Activated naive CD8-positive, alpha-beta T cell treated with anti-CD3 and anti-CD28 coated beads for 36 hours (primary cell): Measurements from ENCODE around the gene LAX1. TPM values are rescaled to one million over a fixed set of nuclear protein-coding genes. Genes with fewer than 3 reads are reported as not detected.
"Not testable (repeated sequence)": the region's sequence is repeated elsewhere in the genome, so short reads cannot be mapped to it uniquely, and the experiment has no call there.

Experiments
- DNase-seq: peaks from one replicate; pipeline ENCODE4 v3.0.0; 2021
- H3K27ac Mint-ChIP-seq: one replicate; pipeline ENCODE4 v1.8.0; 2022; ENCODE audit warnings: mild to moderate bottlenecking, moderate library complexity, mixed read lengths
- H3K27me3 Mint-ChIP-seq: one replicate; pipeline ENCODE4 v1.8.0; 2022; ENCODE audit warnings: mild to moderate bottlenecking, mixed read lengths
- H3K36me3 Mint-ChIP-seq: one replicate; pipeline ENCODE4 v1.8.0; 2021; ENCODE audit warnings: mild to moderate bottlenecking, mixed read lengths
- H3K4me1 Mint-ChIP-seq: one replicate; pipeline ENCODE4 v1.8.0; 2021; ENCODE audit warnings: mixed read lengths
- H3K4me3 Mint-ChIP-seq: one replicate; pipeline ENCODE4 v1.8.0; 2022; ENCODE audit warnings: mild to moderate bottlenecking, moderate library complexity, mixed read lengths
- H3K9me3 Mint-ChIP-seq: one replicate; pipeline ENCODE4 v1.8.0; 2022; ENCODE audit warnings: mixed read lengths
- total RNA-seq, 2 experiments: library from RNA; stranded (reverse); gene quantifications; one replicate each; pipeline ENCODE4 v1.2.3, GENCODE V29; 2021

LAX1 gene
- total RNA-seq, 2 experiments from 2014 or later, result 28.9 to 30.1 TPM

DNA sequence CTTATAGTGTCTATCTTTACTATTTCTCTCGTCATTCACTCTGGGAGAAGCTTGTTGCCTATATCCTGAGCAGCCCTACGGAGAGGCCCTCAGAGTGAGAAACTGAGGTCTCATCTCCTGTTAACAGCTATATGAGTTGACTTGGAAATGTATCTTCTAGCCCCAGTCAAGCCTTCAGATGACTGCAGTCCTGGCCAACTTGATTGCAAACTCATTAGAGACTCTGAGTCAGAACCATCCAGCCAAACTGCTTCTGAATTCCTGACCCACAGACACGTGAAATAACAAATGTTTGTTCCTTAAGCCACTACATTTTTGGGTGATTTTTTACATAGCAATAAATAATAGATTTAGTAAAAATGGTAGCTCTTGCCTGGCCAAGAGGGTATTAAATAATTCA is 26.5 kb downstream of the LAX1 start:
- H3K27me3 Mint-ChIP-seq, result no peaks in the 10 kb centered on the region
- H3K4me1 Mint-ChIP-seq, result peaks cover 7% of the 10 kb centered on the region
- DNase-seq, result no peak
- no peak overlapping the region for H3K4me3 Mint-ChIP-seq
- no peak overlapping the region for H3K27ac Mint-ChIP-seq
- peaks cover 4% of the 10 kb centered on the region for H3K36me3 Mint-ChIP-seq
- no peaks in the 10 kb centered on the region for H3K9me3 Mint-ChIP-seq

DNA sequence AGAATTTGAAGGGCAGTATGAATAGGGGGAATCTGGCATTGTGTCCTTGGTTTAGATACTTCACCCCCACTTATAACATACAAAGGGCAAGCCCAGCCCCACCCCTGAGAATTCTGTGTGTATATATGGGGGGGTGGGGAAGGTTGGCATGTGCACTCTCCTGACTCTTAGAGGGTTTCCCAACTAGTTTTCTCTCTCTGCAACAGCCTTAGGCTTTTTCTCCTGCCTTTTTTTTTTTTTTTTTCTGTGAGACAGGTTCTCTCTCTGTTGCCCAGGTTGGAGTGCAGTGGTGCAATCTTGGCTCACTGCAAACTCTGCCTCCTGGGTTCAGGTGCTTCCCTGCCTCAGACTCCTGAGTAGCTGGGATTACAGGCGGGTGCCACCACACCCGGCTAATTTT is 27.5 kb downstream of the LAX1 start:
- Mint-ChIP-seq H3K4me3 (no peak overlapping the region), H3K36me3 (peaks cover 12% of the 10 kb centered on the region), H3K27ac (no peak overlapping the region), H3K27me3 (no peaks in the 10 kb centered on the region), H3K9me3 (peaks cover 2% of the 10 kb centered on the region), H3K4me1 (peaks cover 15% of the 10 kb centered on the region)
- no peak for DNase-seq

DNA sequence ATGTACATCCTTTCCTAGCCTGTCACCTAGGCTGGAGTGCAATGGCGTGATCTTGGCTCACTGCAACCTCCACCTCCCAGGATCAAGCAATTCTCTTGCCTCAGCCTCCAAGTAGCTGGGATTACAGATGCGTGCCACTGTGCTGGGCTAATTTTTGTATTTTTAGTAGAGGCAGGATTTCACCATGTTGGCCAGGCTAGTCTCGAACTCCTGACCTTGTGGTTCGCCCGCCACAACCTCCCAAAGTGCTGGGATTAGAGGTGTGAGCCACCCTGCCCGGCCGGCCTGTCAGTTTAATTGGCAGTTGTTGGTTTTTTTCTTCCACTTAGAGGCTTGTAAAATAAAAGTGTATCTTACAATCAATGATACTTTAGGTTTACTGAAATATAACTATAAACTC is 28.6 kb downstream of the LAX1 start:
- Mint-ChIP-seq H3K36me3 (peaks cover 22% of the 10 kb centered on the region), H3K4me1 (peaks cover 26% of the 10 kb centered on the region)
- not testable (repeated sequence) for H3K9me3 Mint-ChIP-seq, H3K4me3 Mint-ChIP-seq, H3K27me3 Mint-ChIP-seq, DNase-seq, H3K27ac Mint-ChIP-seq

DNA sequence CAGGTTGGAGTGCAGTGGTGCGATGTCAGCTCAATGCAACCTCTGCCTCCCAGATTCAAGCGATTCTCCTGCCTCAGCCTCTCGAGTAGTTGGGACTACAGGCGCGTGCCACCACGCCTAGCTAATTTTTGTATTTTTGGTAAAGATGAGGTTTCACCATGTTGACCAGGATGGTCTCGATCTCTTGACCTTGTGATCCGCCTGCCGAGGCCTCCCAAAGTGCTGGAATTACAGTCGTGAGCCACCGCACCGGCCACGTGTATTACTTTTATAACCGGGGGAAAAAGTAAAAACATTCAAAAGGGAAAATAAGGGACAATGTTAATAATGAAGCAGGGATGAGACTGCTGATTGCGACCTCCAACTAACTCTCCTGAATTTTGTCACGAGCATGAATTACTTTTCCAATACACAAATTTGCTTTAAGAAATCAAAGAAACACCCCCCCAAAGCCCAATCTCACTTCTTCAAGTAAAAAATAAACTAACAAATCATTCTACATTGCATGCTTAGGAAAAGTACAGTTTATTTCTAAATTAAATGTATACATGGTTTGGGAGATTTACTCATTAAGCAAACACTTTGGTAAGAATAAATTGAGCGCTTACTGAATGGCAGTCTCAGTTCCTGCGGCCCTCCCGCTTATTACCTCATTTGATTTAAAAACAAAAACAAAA is 29.9 kb downstream of the LAX1 start:
- peaks cover 7% of the 10 kb centered on the region for H3K9me3 Mint-ChIP-seq
- H3K4me1 Mint-ChIP-seq, result peaks cover 38% of the 10 kb centered on the region
- peaks cover 36% of the 10 kb centered on the region for H3K36me3 Mint-ChIP-seq
- H3K4me3 Mint-ChIP-seq, result peak overlapping the region; percentile 95
- DNase-seq, result no peak
- no peaks in the 10 kb centered on the region for H3K27me3 Mint-ChIP-seq
- peak overlapping the region; percentile 96 for H3K27ac Mint-ChIP-seq

DNA sequence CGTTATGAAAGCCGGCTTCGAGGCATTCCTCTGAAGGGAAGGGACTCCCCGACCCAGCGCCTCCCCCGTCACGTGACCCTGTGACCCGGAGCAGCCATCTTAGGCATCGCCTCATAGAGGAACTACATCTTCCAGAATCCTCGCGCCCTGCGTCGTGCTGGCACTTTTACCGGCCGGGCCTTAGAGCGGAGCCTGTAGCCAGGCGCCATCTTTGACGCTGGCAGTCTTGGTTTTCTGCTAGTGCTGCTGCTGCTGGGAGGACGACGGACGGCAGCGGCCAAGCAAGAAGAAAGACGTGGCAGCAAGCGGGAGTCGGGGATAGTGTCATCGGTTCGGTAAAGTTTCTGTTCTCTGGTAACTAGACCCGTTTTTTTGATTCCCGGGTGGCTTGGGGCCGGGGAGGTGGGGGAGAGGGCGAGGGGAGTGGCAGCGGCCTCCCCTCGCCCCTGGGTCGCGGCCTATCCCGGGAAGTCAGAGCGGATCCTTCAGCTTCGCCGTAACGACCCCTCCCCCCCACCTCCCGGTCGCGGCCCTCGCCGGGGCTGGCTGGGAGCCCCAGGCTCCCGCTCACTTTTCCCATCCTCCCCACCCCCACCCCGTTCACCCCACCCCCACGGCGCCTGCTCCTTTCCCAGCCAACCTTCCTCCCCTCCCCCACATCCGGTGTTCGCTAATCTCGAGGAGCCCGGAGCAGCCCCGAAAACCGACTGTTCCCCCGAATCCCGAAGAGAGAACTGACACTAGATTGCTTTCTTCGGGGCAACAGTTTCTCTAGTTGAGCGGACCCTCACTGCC is 30.7 kb downstream of the LAX1 start, which contains the start of the genes ZBED6 and ZC3H11A:
Gene ZBED6, plus strand, starts transcription at position 183 of the 795 bp plus-strand sequence. CDS start 1,900 bp downstream, outside the sequence.
Gene ZC3H11A, plus strand, starts transcription at position 183 of the 795 bp plus-strand sequence. CDS start 21,448 bp downstream, outside the sequence.
- peaks cover 7% of the 10 kb centered on the region for H3K9me3 Mint-ChIP-seq
- peaks cover 39% of the 10 kb centered on the region for H3K36me3 Mint-ChIP-seq
- peak within 1 kb of the TSS; percentile 96 for H3K27ac Mint-ChIP-seq

DNA sequence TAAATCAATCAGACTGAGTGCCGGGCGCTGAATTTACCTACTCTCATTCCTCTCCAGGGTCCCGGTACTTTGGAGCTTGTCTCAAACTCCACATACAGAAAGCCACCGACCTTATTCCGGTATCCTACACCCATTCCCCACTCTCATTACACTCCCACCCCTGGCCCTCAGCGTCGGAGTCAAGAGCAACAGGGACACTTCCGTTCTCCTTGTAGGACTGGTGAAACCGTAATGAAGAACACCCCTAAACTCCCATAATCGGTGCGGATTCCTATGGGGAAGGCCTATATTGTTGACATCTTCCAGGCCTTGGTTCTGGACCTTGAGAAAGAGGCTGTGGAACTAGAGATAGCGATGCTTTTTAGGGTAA is 31.2 kb downstream of the LAX1 start:
- Mint-ChIP-seq H3K9me3 (peaks cover 7% of the 10 kb centered on the region), H3K27me3 (no peaks in the 10 kb centered on the region), H3K4me1 (peaks cover 46% of the 10 kb centered on the region), H3K27ac (peak overlapping the region; percentile 96), H3K36me3 (peaks cover 40% of the 10 kb centered on the region), H3K4me3 (peak overlapping the region; percentile 95)
- DNase-seq, result peak; percentile 28

More for the DNA sequence above, 30.7 kb downstream of the LAX1 start, which contains the start of the genes ZBED6 and ZC3H11A:
- Mint-ChIP-seq H3K4me3 (peak within 1 kb of the TSS; percentile 95), H3K4me1 (peaks cover 44% of the 10 kb centered on the region), H3K27me3 (no peaks in the 10 kb centered on the region)
- DNase-seq, result peak; percentile 97

DNA sequence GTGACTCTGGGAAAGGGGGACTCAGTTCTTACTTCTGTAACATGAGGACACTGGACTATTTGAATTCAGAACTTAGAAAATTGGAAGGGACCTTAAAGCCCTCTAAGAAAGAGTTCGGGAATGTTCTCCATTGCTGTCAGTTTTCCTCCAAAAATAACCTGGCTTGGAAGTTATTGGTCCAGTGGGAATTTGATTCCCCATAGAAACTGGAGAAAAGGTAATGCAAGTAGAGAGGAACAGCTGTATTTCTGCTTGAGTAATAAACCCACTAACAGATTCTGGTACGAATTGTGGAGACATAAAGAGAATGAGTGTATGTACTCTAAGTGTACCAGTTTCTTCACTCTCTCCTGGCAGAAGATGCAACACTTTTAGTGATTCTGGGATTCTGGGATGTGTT is 32.2 kb downstream of the LAX1 start:
- peaks cover 42% of the 10 kb centered on the region for H3K36me3 Mint-ChIP-seq
- H3K4me3 Mint-ChIP-seq, result peak overlapping the region; percentile 95
- H3K9me3 Mint-ChIP-seq, result peaks cover 7% of the 10 kb centered on the region
- peaks cover 50% of the 10 kb centered on the region for H3K4me1 Mint-ChIP-seq
- H3K27me3 Mint-ChIP-seq, result no peaks in the 10 kb centered on the region
- no peak for DNase-seq
- H3K27ac Mint-ChIP-seq, result peak overlapping the region; percentile 17

DNA sequence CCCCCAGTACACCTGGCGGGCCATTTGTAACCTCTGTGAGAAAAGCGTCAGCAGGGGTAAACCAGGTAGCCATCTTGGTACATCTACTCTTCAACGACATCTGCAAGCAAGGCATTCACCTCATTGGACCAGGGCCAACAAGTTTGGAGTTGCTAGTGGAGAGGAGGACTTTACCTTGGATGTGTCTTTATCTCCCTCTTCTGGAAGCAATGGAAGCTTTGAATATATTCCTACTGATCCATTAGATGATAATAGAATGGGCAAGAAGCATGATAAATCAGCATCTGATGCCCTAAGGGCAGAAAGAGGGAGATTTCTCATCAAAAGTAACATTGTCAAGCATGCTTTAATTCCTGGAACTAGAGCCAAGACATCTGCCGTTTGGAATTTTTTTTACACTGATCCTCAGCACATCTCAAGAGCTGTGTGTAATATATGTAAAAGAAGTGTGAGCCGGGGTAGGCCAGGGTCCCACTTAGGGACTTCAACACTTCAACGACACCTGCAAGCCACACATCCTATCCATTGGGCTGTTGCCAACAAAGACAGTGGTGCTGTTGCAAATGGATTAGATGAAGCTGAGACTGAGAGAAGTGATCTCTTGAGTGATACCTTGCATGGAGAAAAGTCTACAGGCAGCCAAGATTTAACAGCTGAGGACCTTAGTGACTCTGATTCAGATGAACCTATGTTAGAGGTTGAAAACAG is 33.1 kb downstream of the LAX1 start:
- peaks cover 48% of the 10 kb centered on the region for H3K36me3 Mint-ChIP-seq
- no peaks in the 10 kb centered on the region for H3K27me3 Mint-ChIP-seq

DNA sequence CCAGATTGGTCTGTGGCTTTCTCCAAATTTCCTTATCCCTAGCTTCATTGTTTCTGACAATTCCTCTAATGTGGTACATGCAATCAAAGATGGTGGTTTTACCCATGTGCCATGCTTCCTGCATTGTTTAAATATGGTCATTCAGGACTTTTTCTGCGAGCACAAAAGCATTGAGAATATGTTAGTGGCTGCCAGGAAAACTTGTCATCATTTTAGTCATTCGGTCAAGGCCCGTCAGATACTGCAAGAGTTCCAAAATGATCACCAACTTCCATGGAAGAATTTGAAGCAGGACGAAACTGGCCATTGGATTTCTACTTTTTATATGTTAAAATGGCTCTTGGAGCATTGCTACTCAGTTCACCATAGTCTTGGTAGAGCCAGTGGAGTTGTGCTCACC is 34.2 kb downstream of the LAX1 start:
- peaks cover 58% of the 10 kb centered on the region for H3K4me1 Mint-ChIP-seq
- H3K4me3 Mint-ChIP-seq, result no peak overlapping the region
- no peak for DNase-seq
- H3K9me3 Mint-ChIP-seq, result peaks cover 7% of the 10 kb centered on the region
- no peak overlapping the region for H3K27ac Mint-ChIP-seq
- H3K27me3 Mint-ChIP-seq, result no peaks in the 10 kb centered on the region
- H3K36me3 Mint-ChIP-seq, result peaks cover 57% of the 10 kb centered on the region

More for the DNA sequence above, 33.1 kb downstream of the LAX1 start:
- Mint-ChIP-seq H3K27ac (no peak overlapping the region), H3K4me1 (peaks cover 54% of the 10 kb centered on the region), H3K4me3 (peak overlapping the region; percentile 95), H3K9me3 (peaks cover 7% of the 10 kb centered on the region)
- no peak for DNase-seq

DNA sequence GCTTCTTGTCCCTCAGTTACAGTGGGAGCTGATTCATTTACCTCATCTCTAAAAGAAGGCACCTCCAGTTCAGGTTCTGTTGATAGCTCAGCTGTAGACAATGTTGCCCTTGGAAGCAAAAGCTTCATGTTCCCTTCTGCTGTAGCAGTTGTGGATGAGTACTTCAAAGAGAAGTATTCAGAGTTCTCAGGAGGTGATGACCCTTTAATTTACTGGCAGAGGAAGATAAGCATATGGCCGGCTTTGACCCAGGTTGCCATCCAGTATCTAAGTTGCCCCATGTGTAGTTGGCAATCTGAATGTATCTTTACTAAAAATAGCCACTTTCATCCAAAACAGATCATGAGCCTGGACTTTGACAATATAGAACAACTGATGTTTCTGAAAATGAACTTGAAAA is 35.0 kb downstream of the LAX1 start:
- Mint-ChIP-seq H3K4me1 (peaks cover 59% of the 10 kb centered on the region), H3K27ac (no peak overlapping the region), H3K36me3 (peaks cover 65% of the 10 kb centered on the region), H3K27me3 (no peaks in the 10 kb centered on the region), H3K4me3 (no peak overlapping the region), H3K9me3 (peaks cover 7% of the 10 kb centered on the region)
- no peak for DNase-seq

DNA sequence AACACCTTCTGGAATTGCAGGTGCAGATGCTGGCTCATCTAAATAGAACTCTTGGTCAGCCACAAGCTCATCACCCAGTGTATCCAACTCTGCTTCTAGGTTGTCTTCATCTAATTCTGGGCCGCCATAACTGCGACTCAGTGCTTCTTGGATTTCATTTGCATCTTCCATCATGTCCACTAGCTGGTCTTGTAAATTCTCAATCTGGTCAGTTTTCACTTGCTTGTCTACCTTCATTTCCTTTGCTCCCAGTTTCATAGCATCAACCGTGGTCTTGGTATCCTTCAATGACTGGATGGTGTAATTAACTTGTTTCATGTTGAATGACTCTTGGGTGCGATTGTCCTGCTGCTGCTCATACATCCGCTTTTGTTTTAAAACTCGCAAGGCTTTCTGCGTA is 40.7 kb downstream of the LAX1 start:
- H3K27ac Mint-ChIP-seq, result no peak overlapping the region
- peaks cover 29% of the 10 kb centered on the region for H3K4me1 Mint-ChIP-seq
- no peak for DNase-seq
- H3K36me3 Mint-ChIP-seq, result peaks cover 47% of the 10 kb centered on the region
- H3K9me3 Mint-ChIP-seq, result no peaks in the 10 kb centered on the region
- H3K27me3 Mint-ChIP-seq, result no peaks in the 10 kb centered on the region
- no peak overlapping the region for H3K4me3 Mint-ChIP-seq

DNA sequence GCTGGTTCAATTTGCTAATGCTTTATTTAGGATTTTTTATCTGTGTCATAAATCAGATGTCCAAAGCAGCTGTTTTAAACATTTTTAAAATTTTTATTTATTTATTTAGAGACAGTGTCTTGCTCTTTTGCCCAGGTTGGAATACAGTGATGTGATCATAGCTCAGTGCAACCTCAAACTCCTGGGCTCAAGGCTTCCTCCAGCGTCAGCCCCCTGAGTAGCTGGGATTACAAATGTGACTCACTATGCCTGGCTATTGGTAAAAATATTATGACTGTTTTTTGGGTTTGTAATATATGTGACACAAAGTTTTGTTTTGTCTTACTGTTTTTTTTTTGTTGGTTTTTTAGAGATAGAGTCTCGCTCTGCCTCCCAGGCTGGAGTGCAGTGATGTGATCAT is 42.2 kb downstream of the LAX1 start:
- Mint-ChIP-seq H3K4me1 (peaks cover 26% of the 10 kb centered on the region), H3K36me3 (peaks cover 55% of the 10 kb centered on the region), H3K27me3 (no peaks in the 10 kb centered on the region), H3K27ac (no peak overlapping the region), H3K9me3 (no peaks in the 10 kb centered on the region), H3K4me3 (no peak overlapping the region)
- no peak for DNase-seq

DNA sequence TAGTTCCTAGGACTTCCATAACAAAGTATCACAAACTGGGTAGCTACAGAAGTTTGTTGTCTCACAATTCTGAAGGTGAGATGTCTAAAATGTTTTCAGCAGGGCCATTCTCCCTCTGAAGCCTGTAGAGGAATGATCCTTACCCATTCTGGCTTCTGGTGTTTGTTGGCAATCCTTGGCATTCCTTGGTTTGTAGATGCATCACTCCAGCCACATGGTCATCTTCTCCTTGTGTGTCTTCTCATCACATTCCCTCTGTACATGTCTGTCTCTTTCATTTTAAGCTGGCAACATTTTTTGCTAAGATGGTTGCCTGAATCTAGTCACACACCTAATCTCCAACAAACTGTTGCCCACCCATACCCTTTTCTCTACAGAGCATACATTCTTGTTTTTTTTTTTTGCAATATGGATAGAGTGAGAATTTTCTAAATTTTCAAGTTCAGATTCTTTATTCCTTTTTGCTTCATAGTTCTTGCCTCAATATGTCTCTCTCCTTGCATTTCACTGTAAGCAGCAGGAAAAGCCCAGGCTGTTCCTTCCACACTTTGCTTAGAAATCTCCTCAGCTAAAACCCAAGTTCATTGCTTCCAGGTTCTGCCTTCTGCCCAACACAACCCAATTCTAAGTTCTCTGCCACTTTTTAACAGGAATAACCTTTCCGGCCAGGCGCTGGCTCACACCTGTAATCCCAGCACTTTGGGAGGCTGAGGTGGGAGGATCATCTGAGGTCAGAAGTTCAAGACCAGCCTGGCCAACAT is 48.8 kb downstream of the LAX1 start:
- H3K9me3 Mint-ChIP-seq, result no peaks in the 10 kb centered on the region
- no peak overlapping the region for H3K27ac Mint-ChIP-seq
- no peaks in the 10 kb centered on the region for H3K27me3 Mint-ChIP-seq
- H3K4me1 Mint-ChIP-seq, result peaks cover 18% of the 10 kb centered on the region
- H3K4me3 Mint-ChIP-seq, result no peak overlapping the region
- no peak for DNase-seq
- peaks cover 39% of the 10 kb centered on the region for H3K36me3 Mint-ChIP-seq

DNA sequence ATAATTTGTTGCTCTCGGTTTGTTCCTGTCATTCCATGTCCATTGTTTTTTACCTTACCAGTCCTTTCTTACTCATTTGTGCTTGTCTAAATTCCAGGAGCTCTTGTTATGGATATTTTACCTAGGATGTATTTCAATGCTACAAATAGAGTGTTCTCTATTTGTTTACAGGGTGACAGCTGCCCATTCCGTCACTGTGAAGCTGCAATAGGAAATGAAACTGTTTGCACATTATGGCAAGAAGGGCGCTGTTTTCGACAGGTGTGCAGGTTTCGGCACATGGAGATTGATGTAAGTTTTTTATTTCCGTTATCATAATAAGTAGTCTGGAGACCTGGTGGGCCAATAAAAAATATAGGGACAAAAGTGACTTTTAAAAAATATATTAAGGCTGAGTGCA is 53.4 kb downstream of the LAX1 start:
- H3K4me1 Mint-ChIP-seq, result peaks cover 20% of the 10 kb centered on the region
- no peak overlapping the region for H3K27ac Mint-ChIP-seq
- no peak overlapping the region for H3K4me3 Mint-ChIP-seq
- DNase-seq, result no peak
- H3K9me3 Mint-ChIP-seq, result no peaks in the 10 kb centered on the region
- no peaks in the 10 kb centered on the region for H3K27me3 Mint-ChIP-seq
- peaks cover 28% of the 10 kb centered on the region for H3K36me3 Mint-ChIP-seq
